B cell (primary cell): Measurements from ENCODE around the gene UNCX. TPM values are rescaled to one million over a fixed set of nuclear protein-coding genes. Genes with fewer than 3 reads are reported as not detected.
A peak's percentile ranks its signal among the peaks of the same experiment; 100 is the strongest.

Experiments
- ATAC-seq: fragments of 200-7000 bp; cut with Tn5 transposase; one replicate; pipeline ENCODE4 v1.10.0; 2021; ENCODE audit warnings: low read depth, mild to moderate bottlenecking, moderate number of reproducible peaks, moderate library complexity
- CTCF ChIA-PET: fragments of 350-600 bp; sonication (Branson Sonifier 250); formaldehyde crosslinking; loops from one replicate; lab custom pipeline; 2021; ENCODE audit warnings: antibody characterized with exemption, inconsistent platforms; lab: Charles Lee
- POLR2A ChIA-PET: fragments of 350-600 bp; sonication (Branson Sonifier 250); formaldehyde crosslinking; loops from one replicate; lab custom pipeline; 2021; ENCODE audit warnings: antibody characterized with exemption; lab: Charles Lee
- DNase-seq: peaks from one replicate; pipeline ENCODE4 v3.0.0; 2013
- H2AFZ ChIP-seq: 2 replicates; pipeline ENCODE4 v1.6.1; 2012; ENCODE audit warnings: mild to moderate bottlenecking, low read depth, low read length; ENCODE audit not compliant: insufficient read depth, poor library complexity, severe bottlenecking
- H3K27ac ChIP-seq, 2 donors: 1 replicate in 1 of 2; 2 replicates in 1 of 2; pipeline ENCODE4 v1.5.1; 2012 to 2013; ENCODE audit warnings: low read length in 2 of 2, mild to moderate bottlenecking in 2 of 2, moderate library complexity in 1 of 2
- H3K27me3 ChIP-seq, 4 experiments: fragments of 200-600 bp in 1 of 4; sonication (generic) in 1 of 4; replicated peaks in 1 of 4; 1 replicate in 2 of 4; 2 replicates in 2 of 4; pipeline versions ENCODE4 v1.6.1 to v1.7.0; 2013 to 2016; ENCODE audit warnings: low read length in 3 of 4, mild to moderate bottlenecking in 2 of 4, mixed read lengths in 1 of 4, moderate library complexity in 1 of 4; ENCODE audit not compliant: insufficient read depth in 4 of 4, control insufficient read depth in 3 of 4; ENCODE audit errors: control extremely low read depth in 1 of 4
- H3K36me3 ChIP-seq, 2 experiments: replicated peaks in 1 of 2; 1 replicate in 1 of 2; 2 replicates in 1 of 2; pipeline versions ENCODE4 v1.6.1 to v1.7.1; 2013; ENCODE audit warnings: low read length in 1 of 2; ENCODE audit not compliant: insufficient read depth in 2 of 2, control insufficient read depth in 1 of 2; ENCODE audit errors: control extremely low read depth in 1 of 2, extremely low read depth in 1 of 2
- H3K4me1 ChIP-seq, 2 donors: fragments of 200-600 bp in 1 of 2; sonication (generic) in 1 of 2; 1 replicate in 1 of 2; 2 replicates in 1 of 2; pipeline versions ENCODE4 v1.5.1 to v1.6.1; 2013 to 2017; ENCODE audit warnings: low read length in 2 of 2; ENCODE audit not compliant: control insufficient read depth in 2 of 2, insufficient read depth in 2 of 2
- H3K4me2 ChIP-seq: replicated peaks from 2 replicates; pipeline ENCODE3; 2012; ENCODE audit warnings: mild to moderate bottlenecking, low read depth, low read length; ENCODE audit not compliant: poor library complexity, severe bottlenecking
- H3K4me3 ChIP-seq, 5 experiments: fragments of 200-600 bp in 1 of 5; sonication (generic) in 1 of 5; 1 replicate in 3 of 5; 2 replicates in 2 of 5; pipeline versions ENCODE4 v1.5.1 to v1.7.0; 2011 to 2016; ENCODE audit warnings: low read length in 4 of 5, mild to moderate bottlenecking in 4 of 5, low read depth in 2 of 5, control low read depth in 1 of 5, moderate library complexity in 1 of 5; ENCODE audit not compliant: insufficient read depth in 1 of 5; ENCODE audit errors: control extremely low read depth in 1 of 5, extremely low read depth in 1 of 5
- H3K79me2 ChIP-seq: fragments of 200-600 bp; sonication (generic); one replicate; pipeline ENCODE4 v1.6.0; 2016; ENCODE audit warnings: low read length; ENCODE audit not compliant: control insufficient read depth, insufficient read depth
- H3K9ac ChIP-seq: fragments of 200-600 bp; sonication (generic); 2 replicates; pipeline ENCODE4 v1.6.1; 2017; ENCODE audit warnings: mild to moderate bottlenecking, low read length, moderate library complexity
- H3K9me3 ChIP-seq, 3 donors: one replicate each; pipeline versions ENCODE4 v1.6.1 to v1.7.1; 2013; ENCODE audit warnings: low read length in 2 of 3; ENCODE audit not compliant: control insufficient read depth in 2 of 3, insufficient read depth in 1 of 3; ENCODE audit errors: control extremely low read depth in 1 of 3
- H4K20me1 ChIP-seq: 2 replicates; pipeline ENCODE4 v1.6.0; 2012; ENCODE audit warnings: mild to moderate bottlenecking, low read length; ENCODE audit not compliant: insufficient read depth, control insufficient read depth, poor library complexity, severe bottlenecking
- H3K27ac Mint-ChIP-seq: one replicate; pipeline ENCODE4 v1.8.0; 2021; ENCODE audit warnings: mixed read lengths
- H3K27me3 Mint-ChIP-seq: one replicate; pipeline ENCODE4 v1.8.0; 2021; ENCODE audit warnings: mixed read lengths
- H3K4me1 Mint-ChIP-seq: one replicate; pipeline ENCODE4 v1.8.0; 2021; ENCODE audit warnings: mixed read lengths
- H3K4me3 Mint-ChIP-seq: one replicate; pipeline ENCODE4 v1.8.0; 2021; ENCODE audit warnings: mixed read lengths
- H3K9me3 Mint-ChIP-seq: one replicate; pipeline ENCODE4 v1.8.0; 2022; ENCODE audit warnings: mixed read lengths; ENCODE audit not compliant: insufficient read depth
- EZH2 ChIP-seq: IDR thresholded peaks from 2 replicates; pipeline ENCODE4 v1.6.1; 2012; ENCODE audit warnings: borderline replicate concordance, low read depth, mild to moderate bottlenecking, moderate library complexity, low read length; ENCODE audit not compliant: insufficient read depth, poor library complexity, severe bottlenecking
- WGBS: methylation state at CpG from one replicate; pipeline ENCODE4 v1.1.5; 2013; ENCODE audit warnings: missing lambda C conversion rate; ENCODE audit not compliant: insufficient coverage; 5-methylcytosine and 5-hydroxymethylcytosine counted together
- intact Hi-C: fragments of 100-400 bp; cut with micrococcal nuclease; formaldehyde crosslinking; loops from one replicate; pipeline ENCODE4 v1.10.0; 2022
- polyA plus RNA-seq: library from polyadenylated mRNA; depleted of rRNA; stranded (reverse); fragments of >200 nt; gene quantifications from 2 replicates; pipeline ENCODE4 v1.2.3, GENCODE V29; 2012
- total RNA-seq, 2 donors: library from RNA; stranded (reverse); fragments of 120-200 nt in 1 of 2; gene quantifications; 1 replicate in 1 of 2; 2 replicates in 1 of 2; pipeline versions ENCODE4 v1.2.3 to v1.2.4, GENCODE V29; 2013 to 2022
- TF ChIP-seq, protein P1 (sequence below): fragments of 200-600 bp; IDR thresholded peaks from one replicate; pipeline ENCODE4 v1.8.0; 2022; ENCODE audit warnings: antibody characterized with exemption, mild to moderate bottlenecking

The UNCX gene
- total and polyA plus RNA-seq, 2 donors (not counting 1 experiment from before 2014, with no cell fraction given), result not detected

DNA sequence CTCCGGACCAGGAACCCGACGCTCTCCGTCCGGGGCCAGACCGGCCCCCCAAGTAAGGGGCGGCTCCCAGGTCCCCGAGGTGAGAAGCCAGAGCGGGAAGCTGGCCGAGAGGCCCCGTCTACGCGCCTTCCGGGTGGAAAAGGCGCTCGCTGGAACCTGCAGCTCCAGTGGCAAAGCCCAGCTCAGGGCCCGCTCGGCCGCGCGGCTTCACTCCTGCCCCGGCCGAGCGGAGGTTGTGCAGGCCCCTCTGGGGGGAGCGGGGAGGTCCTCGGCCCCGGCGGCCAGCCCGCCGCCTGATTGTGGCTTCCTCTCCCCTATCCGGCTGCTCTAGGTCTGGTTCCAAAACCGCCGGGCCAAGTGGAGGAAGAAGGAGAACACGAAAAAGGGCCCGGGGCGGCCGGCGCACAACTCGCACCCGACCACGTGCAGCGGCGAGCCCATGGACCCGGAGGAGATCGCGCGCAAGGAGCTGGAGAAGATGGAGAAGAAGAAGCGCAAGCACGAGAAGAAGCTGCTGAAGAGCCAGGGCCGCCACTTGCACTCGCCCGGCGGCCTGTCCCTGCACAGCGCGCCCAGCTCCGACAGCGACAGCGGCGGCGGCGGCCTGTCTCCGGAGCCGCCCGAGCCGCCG, 2.9 kb downstream of the UNCX start:
- ChIA-PET POLR2A (no interaction called here), CTCF (no interaction called here)
- Mint-ChIP-seq H3K4me1 (peaks cover 11% of the 10 kb centered on the region), H3K27ac (peak overlapping the region; percentile 32), H3K4me3 (no peak overlapping the region), H3K27me3 (peaks cover 52% of the 10 kb centered on the region), H3K9me3 (no peaks in the 10 kb centered on the region)
- Histone ChIP-seq H2AFZ (no peak overlapping the region), H3K79me2 (no peaks in the 10 kb centered on the region), H3K27me3 (peaks cover 0 to 82% (median 62%) of the 10 kb centered on the region in 4 experiments), H3K4me1 (peaks cover 10 to 24% of the 10 kb centered on the region in 2 donors), H4K20me1 (no peaks in the 10 kb centered on the region), H3K9me3 (peaks cover 0 to 76% (median 33%) of the 10 kb centered on the region in 3 donors), H3K36me3 (no peaks in the 10 kb centered on the region), H3K4me2 (peak overlapping the region; percentile 37), H3K4me3 (peak overlapping the region in 1 of 5 experiments; percentile 14), H3K9ac (no peak overlapping the region), H3K27ac (no peak overlapping the region)
- no peak for TF ChIP-seq EZH2
- TF ChIP-seq, protein P1, sequence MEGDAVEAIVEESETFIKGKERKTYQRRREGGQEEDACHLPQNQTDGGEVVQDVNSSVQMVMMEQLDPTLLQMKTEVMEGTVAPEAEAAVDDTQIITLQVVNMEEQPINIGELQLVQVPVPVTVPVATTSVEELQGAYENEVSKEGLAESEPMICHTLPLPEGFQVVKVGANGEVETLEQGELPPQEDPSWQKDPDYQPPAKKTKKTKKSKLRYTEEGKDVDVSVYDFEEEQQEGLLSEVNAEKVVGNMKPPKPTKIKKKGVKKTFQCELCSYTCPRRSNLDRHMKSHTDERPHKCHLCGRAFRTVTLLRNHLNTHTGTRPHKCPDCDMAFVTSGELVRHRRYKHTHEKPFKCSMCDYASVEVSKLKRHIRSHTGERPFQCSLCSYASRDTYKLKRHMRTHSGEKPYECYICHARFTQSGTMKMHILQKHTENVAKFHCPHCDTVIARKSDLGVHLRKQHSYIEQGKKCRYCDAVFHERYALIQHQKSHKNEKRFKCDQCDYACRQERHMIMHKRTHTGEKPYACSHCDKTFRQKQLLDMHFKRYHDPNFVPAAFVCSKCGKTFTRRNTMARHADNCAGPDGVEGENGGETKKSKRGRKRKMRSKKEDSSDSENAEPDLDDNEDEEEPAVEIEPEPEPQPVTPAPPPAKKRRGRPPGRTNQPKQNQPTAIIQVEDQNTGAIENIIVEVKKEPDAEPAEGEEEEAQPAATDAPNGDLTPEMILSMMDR, result no peak
- 11% methylated on average over 66 of the region's 66 CpGs for whole genome bisulfite sequencing
- intact Hi-C loops, result no loop called here
- peak; percentile 40 for DNase-seq
- ATAC-seq, result no peak

DNA sequence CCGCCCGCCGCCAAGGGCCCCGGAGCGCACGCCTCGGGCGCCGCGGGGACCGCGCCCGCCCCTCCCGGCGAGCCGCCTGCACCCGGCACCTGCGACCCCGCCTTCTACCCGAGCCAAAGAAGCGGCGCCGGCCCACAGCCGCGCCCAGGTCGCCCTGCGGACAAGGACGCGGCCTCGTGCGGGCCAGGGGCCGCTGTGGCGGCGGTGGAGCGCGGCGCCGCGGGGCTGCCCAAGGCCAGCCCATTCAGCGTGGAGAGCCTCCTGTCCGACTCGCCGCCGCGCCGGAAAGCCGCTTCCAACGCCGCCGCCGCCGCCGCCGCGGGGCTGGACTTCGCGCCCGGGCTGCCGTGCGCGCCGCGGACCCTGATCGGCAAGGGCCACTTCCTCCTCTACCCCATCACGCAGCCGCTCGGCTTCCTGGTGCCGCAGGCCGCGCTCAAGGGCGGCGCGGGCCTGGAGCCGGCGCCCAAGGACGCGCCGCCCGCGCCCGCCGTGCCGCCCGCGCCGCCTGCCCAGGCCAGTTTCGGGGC, 3.5 kb downstream of the UNCX start:
- peaks cover 50% of the 10 kb centered on the region for H3K27me3 Mint-ChIP-seq
- H3K9me3 Mint-ChIP-seq, result no peaks in the 10 kb centered on the region
- H3K4me3 Mint-ChIP-seq, result no peak overlapping the region
- Histone ChIP-seq H3K79me2 (no peaks in the 10 kb centered on the region), H3K36me3 (no peaks in the 10 kb centered on the region), H3K4me1 (peaks cover 10 to 22% of the 10 kb centered on the region in 2 donors), H3K27me3 (peaks cover 0 to 82% (median 63%) of the 10 kb centered on the region in 4 experiments), H3K4me3 (no peak overlapping the region), H3K9ac (no peak overlapping the region), H2AFZ (no peak overlapping the region), H3K27ac (no peak overlapping the region), H3K4me2 (no peak overlapping the region), H4K20me1 (no peaks in the 10 kb centered on the region), H3K9me3 (peaks cover 0 to 76% (median 31%) of the 10 kb centered on the region in 3 donors)
- POLR2A ChIA-PET, result no interaction called here
- DNase-seq (peak; percentile 37), ATAC-seq (no peak)
- peaks cover 11% of the 10 kb centered on the region for H3K4me1 Mint-ChIP-seq
- intact Hi-C loops, result no loop called here
- H3K27ac Mint-ChIP-seq, result no peak overlapping the region
- CTCF ChIA-PET, result no interaction called here
- 9% methylated on average over 87 of the region's 87 CpGs for WGBS
- TF ChIP-seq, protein P1, result no peak
- no peak for TF ChIP-seq EZH2
